HepG2 (cell line): ENCODE results near the gene PLEKHG2. TPM values are rescaled to one million over a fixed set of nuclear protein-coding genes. Genes with fewer than 3 reads are reported as not detected.

Experiments used
- AGO1 ChIP-seq: fragments of 200-400 bp; formaldehyde crosslinking; IDR thresholded peaks from 2 replicates; pipeline ENCODE4 v1.6.1; 2017; ENCODE audit warnings: mild to moderate bottlenecking, low read depth, low read length, moderate library complexity; ENCODE audit not compliant: poor library complexity, severe bottlenecking
- HMG20B ChIP-seq: conservative IDR thresholded peaks from 2 replicates; pipeline ENCODE4 v1.6.1; 2016; ENCODE audit warnings: missing genetic modification reagents, missing compliant biosample characterization
- IKZF4 ChIP-seq: sonication (generic); formaldehyde crosslinking; IDR thresholded peaks from 2 replicates; pipeline ENCODE4 v1.5.1; 2020; ENCODE audit warnings: borderline replicate concordance, mild to moderate bottlenecking, low read depth, missing genetic modification reagents; ENCODE audit errors: not compliant biosample characterization
- KDM4B ChIP-seq: sonication (generic); formaldehyde crosslinking; IDR thresholded peaks from 2 replicates; pipeline ENCODE4 v1.4.0; 2020; ENCODE audit warnings: missing genetic modification reagents
- KMT2B ChIP-seq: IDR thresholded peaks from 2 replicates; pipeline ENCODE4 v1.6.1; 2016; ENCODE audit warnings: missing genetic modification reagents, missing compliant biosample characterization
- NFE2L2 ChIP-seq: fragments of 150-350 bp; IDR thresholded peaks from 2 replicates; pipeline ENCODE4 v1.6.1; 2014; ENCODE audit warnings: low read length
- NR1H2 ChIP-seq: sonication (generic); formaldehyde crosslinking; IDR thresholded peaks from 2 replicates; pipeline ENCODE4 v1.8.1; 2022; ENCODE audit warnings: low read depth, missing genetic modification reagents, borderline replicate concordance
- RFXAP ChIP-seq: sonication (generic); formaldehyde crosslinking; IDR thresholded peaks from 2 replicates; pipeline ENCODE4 v1.4.0; 2020; ENCODE audit warnings: missing genetic modification reagents, borderline replicate concordance
- SATB2 ChIP-seq: sonication (generic); formaldehyde crosslinking; IDR thresholded peaks from 2 replicates; pipeline ENCODE4 v1.5.0; 2020; ENCODE audit warnings: missing genetic modification reagents
- SSRP1 ChIP-seq: IDR thresholded peaks from 2 replicates; pipeline ENCODE4 v1.6.1; 2016; ENCODE audit warnings: control low read depth
- ZFX ChIP-seq: sonication (generic); formaldehyde crosslinking; IDR thresholded peaks from 2 replicates; pipeline ENCODE4 v1.4.0; 2020; ENCODE audit warnings: mild to moderate bottlenecking, low read depth, missing genetic modification reagents, moderate library complexity
- ZNF317 ChIP-seq: sonication (generic); formaldehyde crosslinking; IDR thresholded peaks from 2 replicates; pipeline ENCODE4 v1.5.0; 2020; ENCODE audit warnings: mild to moderate bottlenecking, missing genetic modification reagents
- ZNF746 ChIP-seq: sonication (generic); formaldehyde crosslinking; IDR thresholded peaks from 2 replicates; pipeline ENCODE4 v1.8.0; 2022; ENCODE audit warnings: mild to moderate bottlenecking, missing genetic modification reagents
- polyA plus RNA-seq, 8 experiments: library from polyadenylated mRNA; depleted of rRNA in 3 of 8; stranded (reverse) in 7 of 8; unstranded in 1 of 8; fragments of >200 nt; fragmentation: Illumina TruSeq in 4 of 8; extraction: Trizol in 4 of 8; gene quantifications; 2 replicates each; pipeline versions ENCODE4 v1.2.1 to v1.2.3, GENCODE V29; 2011 to 2016; ENCODE audit warnings: low read depth in 4 of 8, missing spikeins in 1 of 8, mixed read lengths in 1 of 8; ENCODE audit not compliant: insufficient read depth in 1 of 8
- total RNA-seq, 5 experiments: library from RNA; depleted of rRNA; stranded (reverse); fragments of >200 nt; fragmentation: Illumina TruSeq; extraction: Trizol; gene quantifications; 2 replicates each; pipeline ENCODE4 v1.2.3, GENCODE V29; 2016; ENCODE audit warnings: low read depth in 1 of 5
- TF ChIP-seq, protein P1 (sequence below): IDR thresholded peaks from 2 replicates; pipeline ENCODE4 v1.6.1; 2016
- TF ChIP-seq, protein P2 (sequence below): sonication (generic); formaldehyde crosslinking; conservative IDR thresholded peaks from 2 replicates; pipeline ENCODE4 v1.4.0; 2020; ENCODE audit warnings: mild to moderate bottlenecking, missing genetic modification reagents, moderate library complexity
- TF ChIP-seq, protein P3 (sequence below): sonication (generic); formaldehyde crosslinking; IDR thresholded peaks from 2 replicates; pipeline ENCODE4 v1.4.0; 2020; ENCODE audit warnings: missing genetic modification reagents
- TF ChIP-seq, protein P4 (sequence below): IDR thresholded peaks from 2 replicates; pipeline ENCODE4 v1.6.1; 2016; ENCODE audit warnings: missing compliant biosample characterization, missing genetic modification reagents, borderline replicate concordance
- TF ChIP-seq, protein P5 (sequence below): sonication (generic); formaldehyde crosslinking; IDR thresholded peaks from 2 replicates; pipeline ENCODE4 v1.4.0; 2020; ENCODE audit warnings: missing genetic modification reagents

Gene PLEKHG2
- total and polyA plus RNA-seq, 2 of the 13 experiments (the other 11 are each of a cell fraction or from before 2014, with no cell fraction given), result 3.6 to 6.8 TPM

DNA sequence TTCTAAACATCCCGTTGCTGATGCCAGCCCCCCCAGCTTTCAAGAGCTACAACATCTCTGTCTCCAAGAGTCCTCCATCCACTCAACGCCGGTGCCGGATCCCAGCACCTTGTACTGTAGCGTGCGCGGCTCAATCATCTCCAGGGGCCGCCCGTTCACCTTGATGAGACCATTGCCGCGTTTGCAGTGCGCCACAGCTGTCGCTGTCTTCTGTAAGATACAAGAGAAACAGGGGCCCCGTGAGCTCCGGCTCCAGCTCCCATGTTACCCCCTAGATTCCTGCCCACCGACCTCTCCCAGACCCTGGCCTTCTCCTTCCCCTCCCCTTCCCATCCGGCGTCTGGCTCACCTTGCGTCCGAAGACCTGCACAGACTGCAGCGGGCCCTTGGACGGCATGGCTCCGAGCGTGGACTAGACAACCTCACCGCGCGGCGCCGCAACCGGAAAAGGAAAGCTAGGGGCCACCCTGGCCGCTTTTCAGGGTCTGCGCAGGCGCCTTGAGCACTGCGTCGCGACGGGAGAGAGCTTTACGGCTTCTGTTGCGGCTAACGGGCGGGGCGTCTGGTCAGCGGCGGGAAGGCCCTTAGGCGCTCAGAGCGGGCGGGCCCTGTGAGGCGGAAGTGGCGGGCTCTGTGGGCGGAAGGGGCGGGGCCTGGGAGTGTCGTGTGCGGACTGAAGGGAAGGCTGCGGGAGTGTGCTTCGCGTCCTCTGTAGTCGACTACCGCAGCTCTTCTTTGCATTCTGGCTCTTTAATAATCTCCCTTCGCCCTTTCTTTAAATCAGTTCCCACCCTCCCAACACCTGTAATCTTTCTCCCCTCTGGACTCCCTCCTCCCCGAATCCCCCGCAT lies 23.3 kb downstream of the PLEKHG2 start, which contains the start of gene RPS16 (continued):
- TF ChIP-seq SSRP1, result no peak
- TF ChIP-seq, protein P1, sequence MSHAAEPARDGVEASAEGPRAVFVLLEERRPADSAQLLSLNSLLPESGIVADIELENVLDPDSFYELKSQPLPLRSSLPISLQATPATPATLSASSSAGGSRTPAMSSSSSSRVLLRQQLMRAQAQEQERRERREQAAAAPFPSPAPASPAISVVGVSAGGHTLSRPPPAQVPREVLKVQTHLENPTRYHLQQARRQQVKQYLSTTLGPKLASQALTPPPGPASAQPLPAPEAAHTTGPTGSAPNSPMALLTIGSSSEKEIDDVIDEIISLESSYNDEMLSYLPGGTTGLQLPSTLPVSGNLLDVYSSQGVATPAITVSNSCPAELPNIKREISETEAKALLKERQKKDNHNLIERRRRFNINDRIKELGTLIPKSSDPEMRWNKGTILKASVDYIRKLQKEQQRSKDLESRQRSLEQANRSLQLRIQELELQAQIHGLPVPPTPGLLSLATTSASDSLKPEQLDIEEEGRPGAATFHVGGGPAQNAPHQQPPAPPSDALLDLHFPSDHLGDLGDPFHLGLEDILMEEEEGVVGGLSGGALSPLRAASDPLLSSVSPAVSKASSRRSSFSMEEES (CRISPR knock-in tag), result peak; percentile 55; the same call in 1 of the 2 replicates
- TF ChIP-seq NFE2L2, result no peak
- TF ChIP-seq IKZF4 (CRISPR knock-in tag), result no peak
- TF ChIP-seq, protein P2, sequence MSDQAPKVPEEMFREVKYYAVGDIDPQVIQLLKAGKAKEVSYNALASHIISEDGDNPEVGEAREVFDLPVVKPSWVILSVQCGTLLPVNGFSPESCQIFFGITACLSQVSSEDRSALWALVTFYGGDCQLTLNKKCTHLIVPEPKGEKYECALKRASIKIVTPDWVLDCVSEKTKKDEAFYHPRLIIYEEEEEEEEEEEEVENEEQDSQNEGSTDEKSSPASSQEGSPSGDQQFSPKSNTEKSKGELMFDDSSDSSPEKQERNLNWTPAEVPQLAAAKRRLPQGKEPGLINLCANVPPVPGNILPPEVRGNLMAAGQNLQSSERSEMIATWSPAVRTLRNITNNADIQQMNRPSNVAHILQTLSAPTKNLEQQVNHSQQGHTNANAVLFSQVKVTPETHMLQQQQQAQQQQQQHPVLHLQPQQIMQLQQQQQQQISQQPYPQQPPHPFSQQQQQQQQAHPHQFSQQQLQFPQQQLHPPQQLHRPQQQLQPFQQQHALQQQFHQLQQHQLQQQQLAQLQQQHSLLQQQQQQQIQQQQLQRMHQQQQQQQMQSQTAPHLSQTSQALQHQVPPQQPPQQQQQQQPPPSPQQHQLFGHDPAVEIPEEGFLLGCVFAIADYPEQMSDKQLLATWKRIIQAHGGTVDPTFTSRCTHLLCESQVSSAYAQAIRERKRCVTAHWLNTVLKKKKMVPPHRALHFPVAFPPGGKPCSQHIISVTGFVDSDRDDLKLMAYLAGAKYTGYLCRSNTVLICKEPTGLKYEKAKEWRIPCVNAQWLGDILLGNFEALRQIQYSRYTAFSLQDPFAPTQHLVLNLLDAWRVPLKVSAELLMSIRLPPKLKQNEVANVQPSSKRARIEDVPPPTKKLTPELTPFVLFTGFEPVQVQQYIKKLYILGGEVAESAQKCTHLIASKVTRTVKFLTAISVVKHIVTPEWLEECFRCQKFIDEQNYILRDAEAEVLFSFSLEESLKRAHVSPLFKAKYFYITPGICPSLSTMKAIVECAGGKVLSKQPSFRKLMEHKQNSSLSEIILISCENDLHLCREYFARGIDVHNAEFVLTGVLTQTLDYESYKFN (CRISPR knock-in tag), result peak; percentile 63
- TF ChIP-seq ZFX, result peak; percentile 92
- no peak for TF ChIP-seq NR1H2
- TF ChIP-seq, protein P3, sequence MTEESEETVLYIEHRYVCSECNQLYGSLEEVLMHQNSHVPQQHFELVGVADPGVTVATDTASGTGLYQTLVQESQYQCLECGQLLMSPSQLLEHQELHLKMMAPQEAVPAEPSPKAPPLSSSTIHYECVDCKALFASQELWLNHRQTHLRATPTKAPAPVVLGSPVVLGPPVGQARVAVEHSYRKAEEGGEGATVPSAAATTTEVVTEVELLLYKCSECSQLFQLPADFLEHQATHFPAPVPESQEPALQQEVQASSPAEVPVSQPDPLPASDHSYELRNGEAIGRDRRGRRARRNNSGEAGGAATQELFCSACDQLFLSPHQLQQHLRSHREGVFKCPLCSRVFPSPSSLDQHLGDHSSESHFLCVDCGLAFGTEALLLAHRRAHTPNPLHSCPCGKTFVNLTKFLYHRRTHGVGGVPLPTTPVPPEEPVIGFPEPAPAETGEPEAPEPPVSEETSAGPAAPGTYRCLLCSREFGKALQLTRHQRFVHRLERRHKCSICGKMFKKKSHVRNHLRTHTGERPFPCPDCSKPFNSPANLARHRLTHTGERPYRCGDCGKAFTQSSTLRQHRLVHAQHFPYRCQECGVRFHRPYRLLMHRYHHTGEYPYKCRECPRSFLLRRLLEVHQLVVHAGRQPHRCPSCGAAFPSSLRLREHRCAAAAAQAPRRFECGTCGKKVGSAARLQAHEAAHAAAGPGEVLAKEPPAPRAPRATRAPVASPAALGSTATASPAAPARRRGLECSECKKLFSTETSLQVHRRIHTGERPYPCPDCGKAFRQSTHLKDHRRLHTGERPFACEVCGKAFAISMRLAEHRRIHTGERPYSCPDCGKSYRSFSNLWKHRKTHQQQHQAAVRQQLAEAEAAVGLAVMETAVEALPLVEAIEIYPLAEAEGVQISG (CRISPR knock-in tag), result peak; percentile 94
- 0 out of 2 replicates have a peak, but pooled peaks have one; percentile 23 for TF ChIP-seq KDM4B
- TF ChIP-seq HMG20B, result no peak
- peak; percentile 74 for TF ChIP-seq AGO1
- no peak; the same call in 1 of the 2 replicates for TF ChIP-seq SATB2 (CRISPR knock-in tag)
- peak; percentile 87 for TF ChIP-seq ZNF317
- TF ChIP-seq, protein P4, sequence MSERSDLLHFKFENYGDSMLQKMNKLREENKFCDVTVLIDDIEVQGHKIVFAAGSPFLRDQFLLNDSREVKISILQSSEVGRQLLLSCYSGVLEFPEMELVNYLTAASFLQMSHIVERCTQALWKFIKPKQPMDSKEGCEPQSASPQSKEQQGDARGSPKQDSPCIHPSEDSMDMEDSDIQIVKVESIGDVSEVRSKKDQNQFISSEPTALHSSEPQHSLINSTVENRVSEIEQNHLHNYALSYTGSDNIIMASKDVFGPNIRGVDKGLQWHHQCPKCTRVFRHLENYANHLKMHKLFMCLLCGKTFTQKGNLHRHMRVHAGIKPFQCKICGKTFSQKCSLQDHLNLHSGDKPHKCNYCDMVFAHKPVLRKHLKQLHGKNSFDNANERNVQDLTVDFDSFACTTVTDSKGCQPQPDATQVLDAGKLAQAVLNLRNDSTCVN (CRISPR knock-in tag), result peak; percentile 82
- peak; percentile 85 for TF ChIP-seq KMT2B (CRISPR knock-in tag)
- TF ChIP-seq ZNF746, result no peak
- TF ChIP-seq, protein P5, sequence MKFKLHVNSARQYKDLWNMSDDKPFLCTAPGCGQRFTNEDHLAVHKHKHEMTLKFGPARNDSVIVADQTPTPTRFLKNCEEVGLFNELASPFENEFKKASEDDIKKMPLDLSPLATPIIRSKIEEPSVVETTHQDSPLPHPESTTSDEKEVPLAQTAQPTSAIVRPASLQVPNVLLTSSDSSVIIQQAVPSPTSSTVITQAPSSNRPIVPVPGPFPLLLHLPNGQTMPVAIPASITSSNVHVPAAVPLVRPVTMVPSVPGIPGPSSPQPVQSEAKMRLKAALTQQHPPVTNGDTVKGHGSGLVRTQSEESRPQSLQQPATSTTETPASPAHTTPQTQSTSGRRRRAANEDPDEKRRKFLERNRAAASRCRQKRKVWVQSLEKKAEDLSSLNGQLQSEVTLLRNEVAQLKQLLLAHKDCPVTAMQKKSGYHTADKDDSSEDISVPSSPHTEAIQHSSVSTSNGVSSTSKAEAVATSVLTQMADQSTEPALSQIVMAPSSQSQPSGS (CRISPR knock-in tag), result peak; percentile 63; the same call in 1 of the 2 replicates
- TF ChIP-seq RFXAP, result peak; percentile 85; the same call in 1 of the 2 replicates
